Transverse colon (tissue), 3 donors: ENCODE results near the gene PFN1.

Experiments used
- POLR2A ChIP-seq: fragments of 450-650 bp; IDR thresholded peaks from one replicate; pipeline ENCODE4 v1.6.1; 2016; ENCODE audit warnings: antibody characterized with exemption, mild to moderate bottlenecking, moderate library complexity
- TF ChIP-seq, protein P1 (sequence below), 5 experiments: fragments of 200-600 bp in 3 of 5; fragments of 450-650 bp in 2 of 5; sonication (generic) in 3 of 5; IDR thresholded peaks; 1 replicate in 2 of 5; 2 replicates in 3 of 5; pipeline ENCODE4 v1.5.1; 2016 to 2017; ENCODE audit warnings: antibody characterized with exemption in 5 of 5, inconsistent platforms in 3 of 5, mild to moderate bottlenecking in 2 of 5, moderate library complexity in 1 of 5

DNA sequence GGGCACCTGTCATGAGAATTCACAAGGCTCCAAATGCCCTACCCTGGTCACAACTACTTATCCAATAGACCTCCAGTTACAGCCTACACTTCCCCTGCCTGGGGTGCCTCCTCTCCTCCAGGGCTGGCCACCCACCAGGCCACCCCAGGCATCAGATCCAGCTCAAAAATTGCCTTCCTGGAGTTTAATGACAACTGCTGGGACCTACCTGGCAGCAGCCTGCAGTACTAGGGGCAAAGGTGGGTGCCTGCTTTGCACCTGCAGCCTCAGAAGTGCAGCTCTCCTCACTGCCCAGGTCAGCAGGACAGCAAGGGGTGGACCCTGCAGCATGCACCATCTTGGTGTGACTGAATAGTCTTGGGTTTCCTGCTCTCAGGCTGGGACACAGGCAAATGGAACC is 12.7 kb downstream of the PFN1 start:
- TF ChIP-seq POLR2A, result no peak
- TF ChIP-seq, protein P1, sequence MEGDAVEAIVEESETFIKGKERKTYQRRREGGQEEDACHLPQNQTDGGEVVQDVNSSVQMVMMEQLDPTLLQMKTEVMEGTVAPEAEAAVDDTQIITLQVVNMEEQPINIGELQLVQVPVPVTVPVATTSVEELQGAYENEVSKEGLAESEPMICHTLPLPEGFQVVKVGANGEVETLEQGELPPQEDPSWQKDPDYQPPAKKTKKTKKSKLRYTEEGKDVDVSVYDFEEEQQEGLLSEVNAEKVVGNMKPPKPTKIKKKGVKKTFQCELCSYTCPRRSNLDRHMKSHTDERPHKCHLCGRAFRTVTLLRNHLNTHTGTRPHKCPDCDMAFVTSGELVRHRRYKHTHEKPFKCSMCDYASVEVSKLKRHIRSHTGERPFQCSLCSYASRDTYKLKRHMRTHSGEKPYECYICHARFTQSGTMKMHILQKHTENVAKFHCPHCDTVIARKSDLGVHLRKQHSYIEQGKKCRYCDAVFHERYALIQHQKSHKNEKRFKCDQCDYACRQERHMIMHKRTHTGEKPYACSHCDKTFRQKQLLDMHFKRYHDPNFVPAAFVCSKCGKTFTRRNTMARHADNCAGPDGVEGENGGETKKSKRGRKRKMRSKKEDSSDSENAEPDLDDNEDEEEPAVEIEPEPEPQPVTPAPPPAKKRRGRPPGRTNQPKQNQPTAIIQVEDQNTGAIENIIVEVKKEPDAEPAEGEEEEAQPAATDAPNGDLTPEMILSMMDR (IDR thresholded peaks at IDR 0.05), result no peak
